GM13976 (cell line): ENCODE data around the gene HBB.

Experiments used
- DNase-seq: peaks from one replicate; pipeline ENCODE4 v3.0.0; 2012; ENCODE audit warnings: low spot score
- CTCF ChIP-seq: IDR thresholded peaks from 2 replicates; pipeline ENCODE4 v1.5.1; 2012; ENCODE audit warnings: borderline replicate concordance, mild to moderate bottlenecking; ENCODE audit not compliant: insufficient read depth; ENCODE audit errors: extremely low read depth, missing control alignments, control extremely low read depth
- in situ Hi-C: fragments of 300-500 bp; cut with MboI; formaldehyde crosslinking; loops from one replicate; pipeline ENCODE4 v1.12.0; 2022; ENCODE audit warnings: low sequenced_read_pairs, mixed read lengths, inconsistent platforms; ENCODE audit not compliant: unreplicated experiment

HBB gene

GRCh38 chr11:5223146-5223545 lies 3.7 kb downstream of the HBB start:
- in situ Hi-C loops = loop anchor here (25.0 kb wide), 1 partner anchor 139 kb away; the partner anchor contains the start of gene OR51B6
- TF ChIP-seq CTCF = no peak

GRCh38 chr11:5210376-5210885 lies 16.4 kb downstream of the HBB start:
- DNase-seq = no peak
- TF ChIP-seq CTCF = no peak
- in situ Hi-C loops = loop anchor here (25.0 kb wide), 1 partner anchor 152 kb away; the partner anchor contains the start of gene OR51B6

More at GRCh38 chr11:5223146-5223545, 3.7 kb downstream of the HBB start:
- no peak for DNase-seq

- DNase-seq = peak; percentile 40
- in situ Hi-C loops = loop anchor here (25.0 kb wide), 1 partner anchor 158 kb away; the partner anchor contains the start of gene OR51B6
- TF ChIP-seq CTCF = peak; percentile 37
Measured at GRCh38 chr11:5204787-5205186, 22.1 kb downstream of the HBB start.

- in situ Hi-C loops = loop anchor here (25.0 kb wide), 1 partner anchor 159 kb away; the partner anchor contains the start of gene OR51B6
- DNase-seq = no peak
Measured at GRCh38 chr11:5203366-5203765, 23.5 kb downstream of the HBB start.

GRCh38 chr11:5200582-5200981 lies 26.3 kb downstream of the HBB start, which contains the start of gene OR51V1:
OR51V1 (minus strand) TSS chr11:5200682; CDS start chr11:5200682, 0 bp downstream.
- in situ Hi-C loops = loop anchor here (25.0 kb wide), 1 partner anchor 162 kb away; the partner anchor contains the start of gene OR51B6
- TF ChIP-seq CTCF = no peak
- no peak for DNase-seq

More at GRCh38 chr11:5203366-5203765, 23.5 kb downstream of the HBB start:
- TF ChIP-seq CTCF = no peak

GRCh38 chr11:5198285-5198684 lies 28.6 kb downstream of the HBB start:
- DNase-seq = no peak
- in situ Hi-C loops = no loop called here
- TF ChIP-seq CTCF = no peak

GRCh38 chr11:5197536-5197935 lies 29.3 kb downstream of the HBB start:
- no peak for DNase-seq

More at GRCh38 chr11:5197536-5197935, 29.3 kb downstream of the HBB start:
- in situ Hi-C loops = no loop called here
- no peak for TF ChIP-seq CTCF
